Neuronal stem cell (in vitro differentiated cells): ENCODE measurements around the gene SNX22. TPM values are rescaled to one million over a fixed set of nuclear protein-coding genes. Genes with fewer than 3 reads are reported as not detected.

Experiments
- DNase-seq: peaks from one replicate; pipeline ENCODE4 v3.0.0-alpha.2; 2013; ENCODE audit warnings: low spot score
- H2AFZ ChIP-seq: one replicate; pipeline ENCODE4 v1.6.1; 2013; ENCODE audit warnings: mild to moderate bottlenecking, low read length, inconsistent platforms
- H2AK5ac ChIP-seq: 2 replicates; pipeline ENCODE4 v1.6.1; 2013; ENCODE audit warnings: low read depth, mild to moderate bottlenecking, inconsistent platforms, low read length, moderate library complexity, mixed read lengths
- H2BK120ac ChIP-seq: 2 replicates; pipeline ENCODE4 v1.6.1; 2013; ENCODE audit warnings: low read depth, mild to moderate bottlenecking, inconsistent platforms, low read length, moderate library complexity, mixed read lengths
- H2BK12ac ChIP-seq: one replicate; pipeline ENCODE4 v1.6.1; 2013; ENCODE audit warnings: low read length, inconsistent platforms
- H2BK15ac ChIP-seq: 2 replicates; pipeline ENCODE4 v1.6.1; 2013; ENCODE audit warnings: mild to moderate bottlenecking, low read length, inconsistent platforms, mixed read lengths
- H2BK5ac ChIP-seq: one replicate; pipeline ENCODE4 v1.6.1; 2013; ENCODE audit warnings: inconsistent platforms, mild to moderate bottlenecking, low read length, moderate library complexity
- H3K14ac ChIP-seq: one replicate; pipeline ENCODE4 v1.6.1; 2013; ENCODE audit warnings: low read length, inconsistent platforms
- H3K18ac ChIP-seq: 2 replicates; pipeline ENCODE4 v1.6.1; 2013; ENCODE audit warnings: low read length, inconsistent platforms
- H3K23ac ChIP-seq: 2 replicates; pipeline ENCODE4 v1.6.1; 2013; ENCODE audit warnings: low read depth, mild to moderate bottlenecking, mixed read lengths, low read length, inconsistent platforms; ENCODE audit not compliant: poor library complexity
- H3K27ac ChIP-seq: replicated peaks from 3 replicates; pipeline ENCODE4 v1.5.1; 2013; ENCODE audit warnings: low read length, inconsistent platforms
- H3K27me3 ChIP-seq, 3 experiments: 2 replicates each; pipeline ENCODE4 v1.6.1; 2013; ENCODE audit warnings: low read length in 3 of 3, mild to moderate bottlenecking in 2 of 3, inconsistent platforms in 1 of 3, low read depth in 1 of 3, mixed read lengths in 1 of 3, moderate library complexity in 1 of 3; ENCODE audit not compliant: control insufficient read depth in 3 of 3, insufficient read depth in 3 of 3
- H3K36me3 ChIP-seq, 2 donors: replicated peaks in 1 of 2; 2 replicates each; pipeline ENCODE4 v1.6.1; 2013; ENCODE audit warnings: low read length in 2 of 2; ENCODE audit not compliant: control insufficient read depth in 2 of 2, insufficient read depth in 2 of 2
- H3K4ac ChIP-seq: 2 replicates; pipeline ENCODE4 v1.6.1; 2013; ENCODE audit warnings: inconsistent platforms, mild to moderate bottlenecking, low read length, moderate library complexity
- H3K4me1 ChIP-seq, 2 donors: 1 replicate in 1 of 2; 2 replicates in 1 of 2; pipeline ENCODE4 v1.6.1; 2013; ENCODE audit warnings: low read length in 2 of 2, low read depth in 1 of 2; ENCODE audit not compliant: control insufficient read depth in 2 of 2, insufficient read depth in 1 of 2
- H3K4me2 ChIP-seq: one replicate; pipeline ENCODE4 v1.6.1; 2013; ENCODE audit warnings: mild to moderate bottlenecking, low read length, inconsistent platforms; ENCODE audit not compliant: insufficient read depth, poor library complexity, severe bottlenecking
- H3K4me3 ChIP-seq, 2 donors: 2 replicates each; pipeline ENCODE4 v1.5.1; 2013; ENCODE audit warnings: low read length in 2 of 2, mild to moderate bottlenecking in 2 of 2, inconsistent platforms in 1 of 2, moderate library complexity in 1 of 2
- H3K79me1 ChIP-seq: one replicate; pipeline ENCODE4 v1.6.1; 2013; ENCODE audit warnings: low read depth, mild to moderate bottlenecking, inconsistent platforms, low read length, moderate library complexity
- H3K9ac ChIP-seq: one replicate; pipeline ENCODE4 v1.6.1; 2013; ENCODE audit warnings: mild to moderate bottlenecking, low read depth, low read length, inconsistent platforms; ENCODE audit not compliant: poor library complexity
- H3K9me3 ChIP-seq, 2 donors: replicated peaks in 1 of 2; 2 replicates each; pipeline versions ENCODE3 to v1.6.1; 2013; ENCODE audit warnings: low read length in 2 of 2, mild to moderate bottlenecking in 2 of 2, inconsistent platforms in 1 of 2, low read depth in 1 of 2, mixed read lengths in 1 of 2, moderate library complexity in 1 of 2; ENCODE audit not compliant: control insufficient read depth in 2 of 2, insufficient read depth in 1 of 2
- H4K8ac ChIP-seq: one replicate; pipeline ENCODE4 v1.6.1; 2013; ENCODE audit warnings: low read depth, mild to moderate bottlenecking, inconsistent platforms, low read length, moderate library complexity
- H4K91ac ChIP-seq: one replicate; pipeline ENCODE4 v1.6.1; 2013; ENCODE audit warnings: low read length, low read depth, mild to moderate bottlenecking, inconsistent platforms; ENCODE audit not compliant: poor library complexity
- small RNA-seq: library from polyadenylated mRNA; stranded (forward); fragments of <200 nt; extraction: miRNeasy Mini kit (QIAGEN cat#:217004); gene quantifications from one replicate; pipeline ENCODE3, GENCODE V24; 2013; ENCODE audit not compliant: insufficient read depth

The SNX22 gene

DNA sequence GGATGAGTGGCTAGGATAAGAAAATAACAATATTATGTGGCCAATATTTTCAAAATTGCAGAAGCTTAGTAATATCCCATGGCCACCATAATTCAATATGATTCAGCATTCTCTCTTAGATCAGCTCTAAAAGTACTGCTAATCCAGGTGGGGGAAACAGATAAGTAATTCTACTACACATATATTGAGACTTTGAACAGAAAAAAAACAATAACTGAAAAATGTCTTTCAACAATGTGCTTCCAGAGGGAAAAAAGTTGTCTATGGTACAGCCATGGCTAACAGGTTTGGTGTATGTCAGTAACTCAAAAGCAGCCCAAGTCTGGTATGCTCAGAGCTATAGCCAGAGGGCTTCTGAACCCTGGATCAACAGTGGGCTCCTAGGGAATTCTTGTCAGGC lies 53.7 kb downstream of the SNX22 start:
- Histone ChIP-seq H3K9ac (no peak overlapping the region), H2BK120ac (no peak overlapping the region), H2BK12ac (no peak overlapping the region), H3K14ac (no peak overlapping the region), H2BK15ac (no peak overlapping the region), H2BK5ac (no peak overlapping the region), H2AFZ (no peak overlapping the region), H3K4ac (no peak overlapping the region), H3K4me2 (no peak overlapping the region), H3K36me3 (peaks cover 2 to 58% of the 10 kb centered on the region in 2 donors), H3K4me1 (no peaks in the 10 kb centered on the region), H3K23ac (no peak overlapping the region), H3K4me3 (no peak overlapping the region), H2AK5ac (no peak overlapping the region), H4K8ac (no peak overlapping the region), H3K9me3 (no peaks in the 10 kb centered on the region), H3K79me1 (no peaks in the 10 kb centered on the region), H4K91ac (no peak overlapping the region), H3K18ac (no peak overlapping the region), H3K27me3 (no peaks in the 10 kb centered on the region), H3K27ac (no peak overlapping the region)
- no peak for DNase-seq

Small RNA genes lying within 50 kb of the gene (small RNA-seq; reads per million reads assigned to genes)
- gene RF00019 = not detected
